Measurements from ENCODE around the gene ZNF782.

- TF ChIP-seq ZNF274 (IDR thresholded peaks at IDR 0.05; ENCODE audit: low read depth, low read length): no peak
- no peak for TF ChIP-seq YY1 (IDR thresholded peaks at IDR 0.05; ENCODE audit: insufficient read depth, insufficient read length)
These were observed 3.8 kb upstream of the ZNF782 start for GRCh38 chr9:96858018-96858573.
